Measurements from ENCODE around the gene OLFML3.
"Not testable (repeated sequence)": the region's sequence is repeated elsewhere in the genome, so short reads cannot be mapped to it uniquely, and the experiment has no call there.

OLFML3 gene

GRCh38 chr1:113943028-113943811 is 36.1 kb upstream of the OLFML3 start:
- no peak for TF ChIP-seq CTCF (IDR thresholded peaks at IDR 0.05; ENCODE audit: low read depth, low read length)
- no peak for DNase-seq (ENCODE audit: extremely low read depth, low read depth)

GRCh38 chr1:113945329-113945728 is 33.9 kb upstream of the OLFML3 start:
- no peak for TF ChIP-seq CTCF (IDR thresholded peaks at IDR 0.05; ENCODE audit: low read depth, low read length)

GRCh38 chr1:113946112-113946511 is 33.2 kb upstream of the OLFML3 start:
- DNase-seq (ENCODE audit: extremely low read depth, low read depth) = no peak
- TF ChIP-seq CTCF (IDR thresholded peaks at IDR 0.05; ENCODE audit: low read depth, low read length) = no peak

More at GRCh38 chr1:113945329-113945728, 33.9 kb upstream of the OLFML3 start:
- DNase-seq (ENCODE audit: extremely low read depth, low read depth) = no peak

GRCh38 chr1:113946678-113947387 is 32.4 kb upstream of the OLFML3 start:
- DNase-seq (ENCODE audit: extremely low read depth, low read depth) = no peak

GRCh38 chr1:113947388-113948107 is 31.7 kb upstream of the OLFML3 start:
- no peak for DNase-seq (ENCODE audit: extremely low read depth, low read depth)

More at GRCh38 chr1:113946678-113947387, 32.4 kb upstream of the OLFML3 start:
- no peak for TF ChIP-seq CTCF (IDR thresholded peaks at IDR 0.05; ENCODE audit: low read depth, low read length)

GRCh38 chr1:113948151-113948550 is 31.1 kb upstream of the OLFML3 start:
- not testable (repeated sequence) for DNase-seq (ENCODE audit: extremely low read depth, low read depth)

More at GRCh38 chr1:113947388-113948107, 31.7 kb upstream of the OLFML3 start:
- TF ChIP-seq CTCF (IDR thresholded peaks at IDR 0.05; ENCODE audit: low read depth, low read length) = no peak

GRCh38 chr1:113949007-113949406 is 30.3 kb upstream of the OLFML3 start:
- DNase-seq (ENCODE audit: extremely low read depth, low read depth) = no peak
- TF ChIP-seq CTCF (IDR thresholded peaks at IDR 0.05; ENCODE audit: low read depth, low read length) = peak; percentile 35
